ENCODE data around the gene RAB31. TPM values are rescaled to one million over a fixed set of nuclear protein-coding genes. Genes with fewer than 3 reads are reported as not detected.

RAB31 gene
- polyA plus RNA-seq, 1 donor (not counting 4 experiments of a cell fraction or from before 2014, with no cell fraction given): 47.0 TPM

- H3K9ac ChIP-seq (ENCODE audit: control insufficient read depth, extremely low read depth, insufficient read depth, low read length): no peak overlapping the region
- H3K36me3 ChIP-seq (ENCODE audit: control insufficient read depth in 2 of 2, extremely low read depth in 1 of 2, insufficient read depth in 2 of 2, low read length in 2 of 2): no peaks in the 10 kb centered on the region
Observed at GRCh38 chr18:9902832-9903231, 194.7 kb downstream of the RAB31 start.

GRCh38 chr18:9905401-9905922, 197.4 kb downstream of the RAB31 start:
- peak; percentile 26 for FAIRE-seq
- no peaks in the 10 kb centered on the region for H3K4me1 ChIP-seq (ENCODE audit: control insufficient read depth, extremely low read depth, insufficient read depth, low read length)

More at GRCh38 chr18:9902832-9903231, 194.7 kb downstream of the RAB31 start:
- DNase-seq (ENCODE audit: low read depth, low spot score) (no peak), FAIRE-seq (no peak)
- Histone ChIP-seq H3K79me2 (ENCODE audit: control insufficient read depth, insufficient read depth, low read length) (no peaks in the 10 kb centered on the region), H3K4me3 (ENCODE audit: control insufficient read depth in 2 of 3, extremely low read depth in 1 of 3, insufficient read depth in 2 of 3, low read depth in 1 of 3, low read length in 3 of 3) (no peak overlapping the region), H3K4me2 (ENCODE audit: control insufficient read depth, extremely low read depth, insufficient read depth, low read depth, low read length) (no peak overlapping the region), H3K9me3 (ENCODE audit: control insufficient read depth, low read depth, low read length) (no peaks in the 10 kb centered on the region), H3K27ac (ENCODE audit: control insufficient read depth, insufficient read depth, low read length) (no peak overlapping the region), H3K4me1 (ENCODE audit: control insufficient read depth, extremely low read depth, insufficient read depth, low read length) (peaks cover 6% of the 10 kb centered on the region), H3K9me1 (ENCODE audit: control insufficient read depth, extremely low read depth, insufficient read depth, low read length) (no peaks in the 10 kb centered on the region), H3K27me3 (ENCODE audit: control insufficient read depth, extremely low read depth, insufficient read depth, low read length) (no peaks in the 10 kb centered on the region), H2AFZ (ENCODE audit: control insufficient read depth, low read length) (no peak overlapping the region), H4K20me1 (ENCODE audit: control insufficient read depth, extremely low read depth, insufficient read depth, low read length) (no peaks in the 10 kb centered on the region)
- dilution Hi-C loops (cut with MboI; ENCODE audit: extremely low pct_ligation_motif_present, low sequenced_read_pairs): no loop called here
- TF ChIP-seq CTCF (optimal IDR thresholded peaks at IDR 0.05 in 1 of 3, IDR thresholded peaks at IDR 0.05 in 1 of 3, conservative IDR thresholded peaks at IDR 0.05 in 1 of 3; ENCODE audit: extremely low read depth in 1 of 3, insufficient read depth in 2 of 3, low read length in 3 of 3): no peak
- TF ChIP-seq EZH2 (IDR thresholded peaks at IDR 0.05; ENCODE audit: low read length): no peak

More at GRCh38 chr18:9905401-9905922, 197.4 kb downstream of the RAB31 start:
- no peaks in the 10 kb centered on the region for H3K36me3 ChIP-seq (ENCODE audit: control insufficient read depth in 2 of 2, extremely low read depth in 1 of 2, insufficient read depth in 2 of 2, low read length in 2 of 2)
- DNase-seq (ENCODE audit: low read depth, low spot score): no peak
- dilution Hi-C loops (cut with MboI; ENCODE audit: extremely low pct_ligation_motif_present, low sequenced_read_pairs): no loop called here
- no peak overlapping the region for H3K4me2 ChIP-seq (ENCODE audit: control insufficient read depth, extremely low read depth, insufficient read depth, low read depth, low read length)
- H2AFZ ChIP-seq (ENCODE audit: control insufficient read depth, low read length): no peak overlapping the region
- H3K4me3 ChIP-seq (ENCODE audit: control insufficient read depth in 2 of 3, extremely low read depth in 1 of 3, insufficient read depth in 2 of 3, low read depth in 1 of 3, low read length in 3 of 3): no peak overlapping the region
- H3K9ac ChIP-seq (ENCODE audit: control insufficient read depth, extremely low read depth, insufficient read depth, low read length): no peak overlapping the region
- no peaks in the 10 kb centered on the region for H3K9me3 ChIP-seq (ENCODE audit: control insufficient read depth, low read depth, low read length)
- H4K20me1 ChIP-seq (ENCODE audit: control insufficient read depth, extremely low read depth, insufficient read depth, low read length): no peaks in the 10 kb centered on the region
- no peaks in the 10 kb centered on the region for H3K27me3 ChIP-seq (ENCODE audit: control insufficient read depth, extremely low read depth, insufficient read depth, low read length)
- H3K27ac ChIP-seq (ENCODE audit: control insufficient read depth, insufficient read depth, low read length): no peak overlapping the region
- no peak for TF ChIP-seq EZH2 (IDR thresholded peaks at IDR 0.05; ENCODE audit: low read length)
- no peak for TF ChIP-seq CTCF (optimal IDR thresholded peaks at IDR 0.05 in 1 of 3, IDR thresholded peaks at IDR 0.05 in 1 of 3, conservative IDR thresholded peaks at IDR 0.05 in 1 of 3; ENCODE audit: extremely low read depth in 1 of 3, insufficient read depth in 2 of 3, low read length in 3 of 3)
- no peaks in the 10 kb centered on the region for H3K9me1 ChIP-seq (ENCODE audit: control insufficient read depth, extremely low read depth, insufficient read depth, low read length)
- H3K79me2 ChIP-seq (ENCODE audit: control insufficient read depth, insufficient read depth, low read length): no peaks in the 10 kb centered on the region

Data from keratinocyte (primary cell).